Muscle layer of colon (tissue), 2 donors: Measurements from ENCODE around the gene RALGPS1.

Source experiments
- H3K27ac ChIP-seq: one replicate; pipeline ENCODE4 v1.7.0; 2013; ENCODE audit warnings: low read depth, mild to moderate bottlenecking, low read length, moderate library complexity
- H3K27me3 ChIP-seq, 2 donors: one replicate each; pipeline ENCODE4 v1.7.0; 2013; ENCODE audit warnings: low read length in 2 of 2, mild to moderate bottlenecking in 2 of 2; ENCODE audit not compliant: insufficient read depth in 2 of 2, control insufficient read depth in 1 of 2
- H3K36me3 ChIP-seq: one replicate; pipeline ENCODE4 v1.7.0; 2013; ENCODE audit warnings: mild to moderate bottlenecking, low read length; ENCODE audit not compliant: insufficient read depth
- H3K4me1 ChIP-seq: one replicate; pipeline ENCODE4 v1.7.0; 2013; ENCODE audit warnings: mild to moderate bottlenecking, low read length; ENCODE audit not compliant: insufficient read depth
- H3K4me3 ChIP-seq, 2 donors: one replicate each; pipeline ENCODE4 v1.7.0; 2013; ENCODE audit warnings: low read length in 2 of 2, low read depth in 1 of 2, mild to moderate bottlenecking in 1 of 2, moderate library complexity in 1 of 2
- H3K9ac ChIP-seq: one replicate; pipeline ENCODE4 v1.7.0; 2013; ENCODE audit warnings: low read length
- H3K9me3 ChIP-seq: one replicate; pipeline ENCODE4 v1.7.0; 2013; ENCODE audit warnings: mild to moderate bottlenecking, low read length
- donor health status: abdominal sarcoma.
- donor health status: Adenocarcinoma of cecum.

RALGPS1 gene

DNA sequence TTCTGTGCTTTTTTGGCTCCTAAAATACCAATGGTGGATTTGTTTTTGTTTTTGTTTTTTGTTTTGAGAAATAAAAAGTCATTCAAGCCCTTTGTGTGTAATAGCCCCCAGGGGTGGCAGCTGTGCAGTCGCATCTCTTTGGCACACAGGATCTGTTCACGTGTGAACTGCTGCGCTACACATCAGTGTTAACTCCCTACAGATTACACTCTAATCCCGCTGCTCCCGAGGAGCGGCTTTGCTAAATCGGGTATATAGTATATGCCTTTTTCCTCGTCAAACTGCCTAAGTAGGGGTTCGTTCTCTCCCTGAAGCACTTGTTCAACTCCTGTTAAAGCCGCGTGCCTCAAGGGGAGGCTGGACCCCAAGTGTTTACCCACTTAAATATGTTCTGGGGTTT is 31.8 kb upstream of the RALGPS1 start:
- no peaks in the 10 kb centered on the region for H3K9me3 ChIP-seq
- no peak overlapping the region for H3K9ac ChIP-seq
- no peaks in the 10 kb centered on the region for H3K27me3 ChIP-seq
- peaks cover 36% of the 10 kb centered on the region for H3K36me3 ChIP-seq
- H3K4me3 ChIP-seq = no peak overlapping the region
- H3K27ac ChIP-seq = no peak overlapping the region
- no peaks in the 10 kb centered on the region for H3K4me1 ChIP-seq

DNA sequence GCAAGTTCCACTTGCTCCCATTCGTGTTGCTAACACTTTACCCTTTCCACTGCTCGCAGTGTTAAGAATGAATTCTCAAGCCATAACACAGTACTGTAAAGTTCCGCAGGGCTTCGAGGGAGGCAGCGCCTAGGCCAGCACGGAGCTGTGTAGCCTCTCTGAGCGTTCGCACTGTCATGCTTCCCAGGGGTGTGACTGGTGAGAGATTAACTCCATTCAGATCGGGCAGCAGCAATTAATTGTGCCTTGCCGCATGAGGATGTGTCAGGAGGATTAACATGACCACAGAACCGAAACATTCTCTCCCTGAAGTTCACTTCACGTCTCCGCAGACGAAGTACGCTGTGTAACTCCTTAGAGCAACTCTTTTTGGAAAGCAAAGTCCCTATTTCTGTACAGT is 30.9 kb upstream of the RALGPS1 start:
- no peak overlapping the region for H3K4me3 ChIP-seq
- H3K9me3 ChIP-seq = no peaks in the 10 kb centered on the region
- no peak overlapping the region for H3K9ac ChIP-seq
- H3K27ac ChIP-seq = no peak overlapping the region
- H3K27me3 ChIP-seq = no peaks in the 10 kb centered on the region
- H3K4me1 ChIP-seq = no peaks in the 10 kb centered on the region
- peaks cover 36% of the 10 kb centered on the region for H3K36me3 ChIP-seq

DNA sequence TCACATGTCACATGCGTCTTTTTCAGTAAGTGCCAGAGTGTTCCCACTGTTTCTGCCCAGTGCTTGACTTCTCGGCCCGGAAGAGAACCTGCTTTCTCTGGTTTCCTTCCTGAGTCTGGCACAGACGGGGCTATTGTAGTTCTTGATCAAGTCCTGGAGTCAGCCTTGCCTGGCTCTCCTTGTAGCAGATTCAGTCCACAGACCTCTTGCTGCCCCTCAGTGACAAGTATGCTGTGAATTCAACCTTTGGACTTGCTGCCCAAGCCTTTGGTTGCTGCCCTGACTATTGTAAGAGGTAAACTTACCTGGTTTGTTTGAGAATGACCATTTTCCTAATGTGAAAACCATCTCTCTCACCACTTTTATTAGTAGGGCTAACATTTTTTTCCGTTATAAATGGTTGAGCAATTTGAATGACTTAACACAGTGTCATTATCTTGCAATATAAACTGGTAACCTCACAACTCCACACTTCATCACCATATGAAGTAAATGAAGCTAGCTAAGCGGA is 29.4 kb upstream of the RALGPS1 start:
- H3K27ac ChIP-seq = no peak overlapping the region
- H3K4me3 ChIP-seq = no peak overlapping the region
- H3K9ac ChIP-seq = no peak overlapping the region
- no peaks in the 10 kb centered on the region for H3K4me1 ChIP-seq
- H3K9me3 ChIP-seq = no peaks in the 10 kb centered on the region
- H3K36me3 ChIP-seq = peaks cover 30% of the 10 kb centered on the region
- H3K27me3 ChIP-seq = no peaks in the 10 kb centered on the region

DNA sequence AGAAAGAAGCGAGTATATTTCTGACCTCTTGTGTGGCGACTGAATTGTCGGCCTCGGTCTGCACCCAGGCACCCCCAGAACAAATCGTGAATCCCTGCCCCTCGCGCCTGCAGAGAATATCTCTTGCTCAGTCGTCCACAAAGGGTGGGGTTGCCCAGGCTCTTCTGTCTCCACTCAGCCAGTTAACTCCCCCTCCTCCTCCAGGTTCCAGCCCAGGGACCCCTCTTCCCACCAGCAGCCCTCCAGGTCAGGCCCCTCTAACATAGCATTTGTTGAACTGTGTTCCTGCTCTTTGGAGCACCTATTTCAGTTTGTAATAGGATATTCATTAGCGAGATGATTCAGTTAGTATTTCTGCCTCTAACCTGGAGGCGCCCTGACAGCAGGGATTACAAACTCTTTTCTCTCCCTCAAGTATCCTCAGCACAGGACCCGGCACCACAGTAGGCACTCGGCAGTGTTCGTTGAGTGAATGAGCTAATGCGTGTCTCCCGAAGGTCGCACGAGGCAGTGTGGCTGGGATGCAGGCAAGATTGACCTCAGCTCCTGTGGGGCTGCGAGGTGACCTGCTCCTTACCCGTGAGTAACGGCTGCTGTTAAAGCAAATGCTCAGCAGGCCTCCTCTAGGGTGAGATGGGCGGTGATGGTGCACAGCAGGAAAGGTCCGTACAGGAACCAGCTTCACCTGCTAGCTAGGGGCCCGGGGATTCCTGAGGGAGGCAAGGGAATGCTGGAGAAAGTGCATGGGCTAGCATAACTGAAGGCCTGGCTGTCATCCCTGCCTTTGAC is 28.4 kb upstream of the RALGPS1 start:
- Histone ChIP-seq H3K9ac (no peak overlapping the region), H3K36me3 (peaks cover 21% of the 10 kb centered on the region), H3K27me3 (no peaks in the 10 kb centered on the region), H3K27ac (no peak overlapping the region), H3K4me1 (no peaks in the 10 kb centered on the region), H3K4me3 (no peak overlapping the region), H3K9me3 (no peaks in the 10 kb centered on the region)

DNA sequence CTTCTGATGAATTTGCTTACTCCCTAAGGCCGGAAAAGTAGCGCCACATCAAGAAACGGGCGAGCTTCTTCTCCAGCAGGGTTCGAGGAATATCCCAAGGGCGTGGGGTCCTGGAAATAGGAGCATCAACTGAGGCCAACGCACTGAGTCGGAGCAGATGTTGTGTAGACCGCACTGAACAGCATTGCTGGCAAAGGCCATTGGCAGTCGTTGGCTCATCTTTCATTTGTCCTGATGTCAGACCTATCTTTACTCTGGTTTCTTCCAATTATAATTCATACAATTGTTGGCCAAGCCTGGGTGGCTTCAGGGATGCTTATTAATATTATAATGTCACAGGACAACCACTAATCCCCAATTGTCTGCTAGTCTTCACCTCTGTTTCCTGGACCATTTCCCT is 27.7 kb upstream of the RALGPS1 start:
- Histone ChIP-seq H3K4me3 (no peak overlapping the region), H3K4me1 (no peaks in the 10 kb centered on the region), H3K9me3 (no peaks in the 10 kb centered on the region), H3K36me3 (peaks cover 15% of the 10 kb centered on the region), H3K27me3 (no peaks in the 10 kb centered on the region), H3K9ac (no peak overlapping the region), H3K27ac (no peak overlapping the region)

DNA sequence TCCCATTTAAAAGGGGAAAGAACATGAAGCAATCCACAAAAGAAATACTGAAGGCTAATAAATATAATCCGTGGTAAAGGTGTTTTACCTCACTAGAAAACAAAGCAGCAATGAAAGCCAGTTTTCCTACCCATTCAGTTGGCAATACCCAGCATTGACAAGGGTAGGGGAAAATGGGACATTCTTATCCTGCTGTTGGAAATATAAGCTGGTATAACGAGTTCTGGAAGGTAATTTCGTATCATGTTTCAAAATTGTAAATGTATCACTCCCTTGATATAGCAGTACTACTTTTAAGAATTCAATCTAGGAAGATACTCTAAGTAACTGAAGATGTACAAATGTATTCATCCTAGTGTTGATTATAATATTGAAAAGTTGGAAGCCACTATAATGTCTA is 22.9 kb upstream of the RALGPS1 start:
- Histone ChIP-seq H3K4me3 (no peak overlapping the region), H3K9me3 (no peaks in the 10 kb centered on the region), H3K4me1 (no peaks in the 10 kb centered on the region), H3K9ac (no peak overlapping the region), H3K27me3 (no peaks in the 10 kb centered on the region), H3K27ac (no peak overlapping the region), H3K36me3 (no peaks in the 10 kb centered on the region)

DNA sequence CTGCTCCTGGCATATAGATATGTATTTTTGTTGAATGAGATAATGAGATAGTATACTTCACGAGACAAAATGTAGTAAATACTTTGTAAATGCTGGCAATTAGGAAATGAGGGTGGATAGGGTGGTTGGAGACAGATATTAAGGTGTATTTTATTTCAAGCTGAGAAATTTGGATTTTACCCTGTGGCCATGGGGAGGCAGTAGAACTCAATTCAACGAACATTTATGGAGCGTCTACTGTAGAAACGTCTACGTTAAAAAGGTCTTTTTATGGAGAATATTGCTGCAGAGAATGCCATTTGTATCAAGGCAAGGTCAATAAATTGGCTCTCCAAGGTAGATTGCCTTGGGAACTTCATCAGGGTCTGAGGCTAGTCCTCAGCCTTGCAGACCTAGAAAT is 21.5 kb upstream of the RALGPS1 start:
- H3K27ac ChIP-seq = no peak overlapping the region
- H3K27me3 ChIP-seq = no peaks in the 10 kb centered on the region
- H3K4me1 ChIP-seq = no peaks in the 10 kb centered on the region
- no peaks in the 10 kb centered on the region for H3K9me3 ChIP-seq
- H3K4me3 ChIP-seq = no peak overlapping the region
- H3K9ac ChIP-seq = no peak overlapping the region
- H3K36me3 ChIP-seq = no peaks in the 10 kb centered on the region

DNA sequence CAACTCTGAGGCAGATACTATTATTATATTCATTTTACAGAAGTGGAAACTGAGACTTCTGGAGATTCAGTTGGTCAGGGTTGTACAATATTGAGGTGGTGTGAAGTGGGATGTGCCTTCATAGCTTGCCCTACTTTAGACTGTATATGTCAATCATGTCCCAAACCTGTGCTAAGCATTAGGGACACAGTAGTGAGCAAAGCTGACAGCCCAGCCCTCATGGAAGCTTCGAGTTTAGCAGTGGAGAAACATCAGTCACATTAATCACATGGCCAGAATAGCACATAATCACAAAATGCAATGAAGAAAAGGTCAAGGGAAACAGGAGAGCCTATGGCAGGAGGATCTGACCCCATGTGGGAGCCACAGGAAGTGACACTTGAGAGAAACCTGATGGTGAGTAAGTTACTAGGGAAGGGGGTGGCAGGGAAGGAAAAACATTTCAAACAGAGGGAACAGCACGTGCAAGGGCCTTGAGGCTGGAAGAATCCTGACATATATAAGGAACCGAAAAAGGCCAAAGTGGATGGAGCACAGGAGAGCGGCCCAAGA is 20.5 kb upstream of the RALGPS1 start:
- Histone ChIP-seq H3K9ac (no peak overlapping the region), H3K36me3 (no peaks in the 10 kb centered on the region), H3K27ac (no peak overlapping the region), H3K27me3 (no peaks in the 10 kb centered on the region), H3K9me3 (no peaks in the 10 kb centered on the region), H3K4me3 (no peak overlapping the region), H3K4me1 (no peaks in the 10 kb centered on the region)

DNA sequence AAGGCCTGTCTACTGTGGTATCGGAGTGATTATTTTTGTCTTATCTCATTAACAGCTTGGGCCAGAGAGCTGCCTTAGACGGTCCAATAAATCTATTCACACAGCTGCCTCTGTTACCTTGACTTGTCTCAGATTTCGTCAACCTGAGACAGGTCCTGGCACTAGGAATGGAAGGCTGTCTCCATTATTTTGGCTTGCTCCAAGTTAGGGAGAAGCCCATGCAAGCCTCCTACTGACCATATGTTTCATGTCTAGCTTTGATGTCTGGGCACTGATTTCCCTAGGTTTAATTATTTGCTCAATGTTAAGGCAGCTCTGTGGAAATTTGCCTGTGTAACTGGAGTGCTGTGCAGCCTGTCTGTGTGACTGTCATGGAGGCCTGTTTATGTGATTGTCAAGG is 12.4 kb upstream of the RALGPS1 start:
- Histone ChIP-seq H3K9me3 (no peaks in the 10 kb centered on the region), H3K27ac (no peak overlapping the region), H3K4me1 (no peaks in the 10 kb centered on the region), H3K36me3 (no peaks in the 10 kb centered on the region), H3K4me3 (no peak overlapping the region), H3K27me3 (peaks cover 0 to 4% of the 10 kb centered on the region in 2 donors), H3K9ac (no peak overlapping the region)

DNA sequence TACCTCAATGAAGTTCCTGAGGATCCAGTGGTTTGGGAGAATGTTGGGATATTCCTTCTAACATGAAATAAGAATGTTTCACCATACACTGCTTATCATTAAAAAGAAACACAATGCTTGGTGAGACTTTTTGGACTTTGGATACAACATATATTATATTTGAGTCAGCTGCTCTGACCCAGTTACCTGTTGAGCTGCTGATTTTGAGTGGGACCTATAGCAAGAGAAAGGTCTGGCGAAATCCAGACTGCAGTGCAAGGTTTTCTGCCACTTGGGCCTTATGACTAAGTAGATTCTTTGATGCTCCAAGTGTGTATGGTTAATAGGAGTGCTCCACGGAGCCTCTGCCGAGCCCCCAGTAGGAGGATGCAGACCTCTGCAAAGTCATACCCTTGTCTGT is 10.0 kb upstream of the RALGPS1 start:
- Histone ChIP-seq H3K27me3 (peaks cover 3 to 4% of the 10 kb centered on the region in 2 donors), H3K9me3 (no peaks in the 10 kb centered on the region), H3K27ac (no peak overlapping the region), H3K36me3 (no peaks in the 10 kb centered on the region), H3K9ac (no peak overlapping the region), H3K4me1 (no peaks in the 10 kb centered on the region), H3K4me3 (no peak overlapping the region)

DNA sequence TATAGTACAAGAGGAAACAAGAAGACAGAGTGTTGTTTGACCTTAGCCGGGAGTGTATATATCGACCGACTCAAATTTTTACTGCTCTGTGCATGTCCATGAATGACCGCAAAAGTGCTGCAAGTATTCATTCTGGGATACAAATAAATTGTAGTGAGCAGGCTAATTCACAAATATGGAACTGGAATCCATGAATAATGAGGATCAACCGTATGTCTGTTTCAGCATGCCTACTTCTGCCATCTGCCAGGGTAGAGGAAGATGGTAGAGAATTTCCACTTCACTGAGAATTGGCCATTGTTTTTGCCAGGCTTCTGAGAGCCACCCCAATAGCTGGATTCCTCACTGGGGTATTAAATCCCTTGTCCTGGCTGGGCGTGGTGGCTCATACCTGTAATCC is 8.5 kb upstream of the RALGPS1 start:
- H3K27me3 ChIP-seq = peaks cover 3 to 4% of the 10 kb centered on the region in 2 donors
- no peaks in the 10 kb centered on the region for H3K4me1 ChIP-seq
- H3K9ac ChIP-seq = no peak overlapping the region
- no peaks in the 10 kb centered on the region for H3K9me3 ChIP-seq
- no peaks in the 10 kb centered on the region for H3K36me3 ChIP-seq
- H3K4me3 ChIP-seq = no peak overlapping the region
- no peak overlapping the region for H3K27ac ChIP-seq

DNA sequence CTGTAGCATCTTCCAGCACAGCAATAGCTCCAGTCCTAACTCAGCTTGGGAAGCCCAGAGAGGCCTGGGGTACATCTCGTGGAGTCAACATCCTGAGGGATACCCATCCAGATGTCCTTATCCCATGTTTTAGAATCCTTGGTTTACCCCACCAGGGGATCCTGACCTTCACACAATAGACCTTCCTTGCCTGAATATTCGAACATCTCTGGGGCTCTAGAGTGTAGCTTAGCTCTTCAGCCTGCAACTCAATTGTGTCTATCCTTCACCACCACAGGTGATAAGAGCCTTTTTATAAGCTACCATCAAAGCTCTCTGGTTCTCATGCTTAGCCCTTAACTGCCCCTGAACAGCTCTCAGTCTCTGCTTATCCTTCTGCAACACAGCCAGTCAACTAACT is 7.5 kb upstream of the RALGPS1 start:
- Histone ChIP-seq H3K9ac (no peak overlapping the region), H3K27me3 (peaks cover 3 to 4% of the 10 kb centered on the region in 2 donors), H3K4me1 (no peaks in the 10 kb centered on the region), H3K9me3 (no peaks in the 10 kb centered on the region), H3K27ac (no peak overlapping the region), H3K36me3 (no peaks in the 10 kb centered on the region), H3K4me3 (no peak overlapping the region)
